Glomerular endothelial cell (primary cell): Measurements from ENCODE around the gene RNF43. TPM values are rescaled to one million over a fixed set of nuclear protein-coding genes. Genes with fewer than 3 reads are reported as not detected.

Source experiments
- DNase-seq: peaks from one replicate; pipeline ENCODE4 v3.0.0-alpha.2; 2011; ENCODE audit warnings: low read depth, low spot score; ENCODE audit errors: extremely low read depth
- total RNA-seq: library from RNA; depleted of rRNA; stranded (reverse); fragments of >200 nt; gene quantifications from 2 replicates; pipeline ENCODE4 v1.2.3, GENCODE V29; 2015

The RNF43 gene
- total RNA-seq, 1 donor from 2014 or later, result not detected

DNA sequence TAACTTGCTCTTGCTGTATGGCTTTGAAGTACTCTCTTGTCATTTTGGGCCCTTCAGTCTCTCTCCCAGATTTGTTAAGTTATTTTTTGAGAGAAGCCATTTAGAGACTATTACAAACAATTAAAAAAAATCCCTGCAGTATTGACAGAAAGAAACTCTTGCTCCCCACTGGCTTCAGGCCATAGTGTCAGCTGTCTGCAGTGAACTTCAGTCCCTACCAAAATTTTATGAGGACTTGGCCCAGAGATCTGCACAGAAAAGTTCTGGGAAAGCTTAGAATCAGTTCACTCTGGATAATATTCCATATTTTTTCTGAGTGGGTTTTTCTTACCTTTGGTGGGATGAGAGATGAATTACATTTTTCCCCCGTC lies 34.5 kb downstream of the RNF43 start:
- no peak for DNase-seq

DNA sequence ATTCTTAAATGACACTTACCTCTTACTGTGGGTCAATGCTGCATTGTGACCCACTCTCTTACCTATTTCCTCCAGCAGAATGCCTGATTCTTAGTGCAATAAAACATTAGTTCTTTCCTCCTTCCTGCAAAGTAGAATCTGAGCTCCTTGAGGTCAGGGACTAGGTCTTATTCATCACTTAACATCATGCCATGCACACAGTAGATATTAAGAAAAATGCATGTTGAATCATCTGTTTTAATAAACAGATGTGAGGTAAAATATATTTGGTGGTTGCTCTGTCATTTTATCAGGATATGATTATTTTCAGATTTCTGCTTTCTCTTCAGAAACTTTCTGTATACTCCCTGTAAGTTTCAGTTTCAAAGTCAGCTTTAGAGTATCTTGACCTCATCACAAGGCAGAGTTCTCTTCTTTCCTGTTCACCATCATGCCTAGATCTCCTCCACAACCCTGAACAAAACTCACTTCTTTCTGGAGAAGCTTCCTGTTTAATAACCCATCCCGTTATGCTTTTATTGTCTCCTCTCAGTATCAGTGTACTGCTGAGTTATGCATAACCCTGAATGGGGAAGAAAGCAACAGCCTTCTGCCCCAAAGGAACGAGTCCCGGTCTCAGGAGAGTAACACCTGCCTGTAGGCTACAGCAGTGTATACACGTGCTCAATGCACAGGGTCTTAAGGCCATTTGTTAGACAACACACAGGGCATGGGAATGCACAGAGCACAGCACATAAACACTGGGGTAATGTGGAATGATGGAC lies 35.0 kb downstream of the RNF43 start:
- DNase-seq, result no peak

DNA sequence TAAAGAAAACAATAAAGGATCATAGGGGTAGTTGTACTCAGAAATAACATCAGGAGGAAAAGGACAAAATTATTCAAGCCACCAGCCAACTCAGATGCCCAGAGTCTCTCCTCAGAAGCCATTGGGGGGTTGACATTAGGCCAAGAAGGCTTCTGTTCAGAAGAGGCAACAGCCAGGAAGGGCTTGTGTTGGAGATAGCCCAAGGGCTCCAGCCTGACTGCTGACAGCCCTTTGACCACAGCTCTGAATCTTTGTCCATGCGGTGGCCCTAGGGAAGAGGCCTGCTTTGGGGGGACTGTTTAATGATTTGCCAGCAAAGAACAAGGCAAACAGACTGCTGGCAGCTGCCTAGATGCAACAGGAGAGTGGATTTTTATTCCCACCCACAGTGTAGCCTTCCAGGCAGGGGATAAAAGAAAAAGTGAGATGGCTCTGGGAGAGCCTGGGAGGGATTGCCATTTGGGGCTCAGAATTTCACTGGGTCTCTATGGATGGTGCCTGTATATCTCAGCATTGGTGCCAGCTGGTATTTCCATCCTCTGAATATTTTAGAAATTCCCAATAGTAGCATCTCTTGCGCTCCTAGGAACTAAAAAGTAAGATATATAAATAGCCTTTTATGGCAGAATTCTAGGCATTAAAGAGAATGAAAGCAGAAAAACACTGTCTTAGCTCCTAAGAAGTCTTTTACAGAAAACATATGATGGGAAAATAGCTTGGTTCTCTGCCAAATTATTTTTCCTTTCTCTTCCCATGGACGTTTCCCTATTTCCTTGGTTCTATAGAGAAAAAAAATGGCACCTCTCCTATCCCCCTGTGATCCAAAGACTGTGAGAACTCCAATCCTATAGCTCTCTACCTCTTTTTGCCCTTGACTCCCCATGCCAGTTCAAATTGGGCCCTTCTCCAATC lies 36.0 kb downstream of the RNF43 start:
- no peak for DNase-seq

DNA sequence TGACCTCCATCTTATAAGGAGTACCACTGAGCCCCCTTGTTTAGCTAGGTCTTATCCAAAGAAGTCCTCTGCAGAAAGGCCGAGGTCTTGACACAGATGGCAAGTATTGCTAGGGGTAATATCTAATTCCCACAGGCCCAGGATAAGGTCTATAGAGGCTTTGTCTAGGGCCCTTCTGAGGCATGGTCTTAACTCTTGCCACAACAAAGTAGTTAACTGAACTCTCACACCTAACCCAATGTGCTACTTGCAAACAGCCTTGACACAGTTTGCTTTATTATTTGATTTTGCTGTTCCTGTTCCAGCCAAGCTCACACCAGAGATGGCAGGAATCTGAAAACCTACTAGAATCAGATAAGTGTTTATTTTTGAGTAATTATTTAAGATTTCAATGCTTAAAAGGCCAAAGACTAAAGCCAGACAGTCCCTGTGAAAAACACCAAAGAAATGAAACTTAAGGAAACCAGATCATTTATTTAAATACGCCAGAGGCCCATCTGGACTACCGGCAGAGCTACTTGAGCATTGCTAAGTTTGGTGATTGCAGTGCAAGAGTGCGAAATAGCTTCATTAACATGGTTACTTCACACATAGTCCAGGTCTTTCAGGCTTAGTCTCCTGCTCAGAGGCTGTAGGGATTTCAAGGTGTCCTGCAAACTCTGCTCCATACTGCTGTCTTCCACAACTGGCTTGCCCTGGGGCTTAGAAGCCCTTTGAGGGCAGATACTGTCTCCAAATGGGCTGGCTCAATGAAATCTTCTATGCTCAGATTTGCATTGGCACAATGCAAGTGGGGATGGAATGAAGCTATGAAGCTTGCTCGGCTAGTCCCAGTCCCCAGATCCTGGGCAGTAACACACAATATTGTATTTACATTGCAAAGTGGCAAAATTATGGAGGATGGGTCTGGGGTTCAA lies 36.9 kb downstream of the RNF43 start:
- DNase-seq, result no peak

DNA sequence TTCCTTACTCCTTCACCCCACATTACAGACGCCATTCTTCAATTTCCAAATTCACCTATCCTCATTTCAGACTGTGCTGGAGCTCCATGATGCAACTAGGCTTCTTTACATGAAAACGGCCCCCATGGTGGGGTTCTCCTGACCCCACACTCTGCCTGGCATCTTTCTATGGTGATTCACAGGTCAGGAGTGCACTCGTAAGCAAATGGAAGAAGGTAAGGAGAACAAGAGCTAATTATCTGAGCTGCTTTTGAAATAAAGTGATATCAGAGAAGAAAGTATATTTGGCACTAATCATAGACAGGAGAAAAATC lies 37.9 kb downstream of the RNF43 start:
- no peak for DNase-seq

DNA sequence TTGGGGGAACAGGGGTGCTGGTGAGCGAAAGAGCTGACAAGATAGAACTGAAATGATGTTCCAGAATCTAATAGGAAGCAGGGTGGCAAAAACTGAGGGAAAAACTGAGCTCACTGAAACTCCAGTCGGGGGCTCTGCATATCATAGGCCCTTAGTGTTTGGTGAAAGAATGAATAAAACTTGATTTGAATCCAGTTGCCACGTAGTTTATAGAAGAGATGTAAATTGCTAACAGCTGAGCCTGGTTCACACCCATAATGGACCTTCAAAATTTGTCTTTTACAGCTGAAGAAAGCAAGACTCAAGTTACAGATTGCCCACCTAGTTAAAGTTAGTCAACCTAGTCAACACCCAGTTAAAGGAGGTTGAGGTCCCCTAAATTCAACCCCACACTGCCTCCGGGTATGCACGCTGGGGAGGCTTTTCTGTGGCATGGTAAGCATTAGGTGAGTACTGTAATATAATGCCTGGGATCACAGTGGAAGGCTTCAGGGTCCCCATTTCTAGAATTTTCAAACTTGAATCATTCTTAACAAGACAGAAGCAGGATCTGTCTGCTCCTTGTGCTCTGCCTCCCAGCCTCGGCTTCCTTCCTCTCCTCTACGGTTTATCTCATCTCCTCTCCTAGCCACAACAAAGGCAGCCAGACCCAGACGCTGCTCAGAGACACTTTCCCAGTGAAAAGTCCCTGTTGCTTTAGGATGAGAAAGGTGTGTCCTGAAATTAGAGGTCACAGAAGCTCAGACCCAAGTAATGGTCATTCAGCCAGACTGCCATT lies 38.4 kb downstream of the RNF43 start:
- no peak for DNase-seq

DNA sequence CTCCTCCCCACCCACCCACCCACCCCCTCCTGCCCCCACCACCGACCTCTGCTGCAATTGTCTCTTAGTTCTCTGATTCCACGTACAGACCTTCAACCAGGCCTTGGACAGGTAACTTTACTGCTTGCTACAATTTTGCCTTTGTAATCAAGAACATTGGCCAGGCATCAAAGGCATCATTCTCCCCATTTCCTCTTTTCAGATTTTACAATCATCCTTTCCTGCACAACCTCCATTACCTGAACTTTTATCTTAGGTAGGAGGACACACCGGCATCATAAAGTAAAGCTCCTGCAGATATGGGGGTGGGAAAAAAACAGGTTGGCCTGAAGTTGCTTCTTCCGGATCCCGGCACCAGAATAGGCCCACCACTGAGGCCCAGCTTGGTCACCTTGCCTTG lies 39.7 kb downstream of the RNF43 start:
- no peak for DNase-seq

DNA sequence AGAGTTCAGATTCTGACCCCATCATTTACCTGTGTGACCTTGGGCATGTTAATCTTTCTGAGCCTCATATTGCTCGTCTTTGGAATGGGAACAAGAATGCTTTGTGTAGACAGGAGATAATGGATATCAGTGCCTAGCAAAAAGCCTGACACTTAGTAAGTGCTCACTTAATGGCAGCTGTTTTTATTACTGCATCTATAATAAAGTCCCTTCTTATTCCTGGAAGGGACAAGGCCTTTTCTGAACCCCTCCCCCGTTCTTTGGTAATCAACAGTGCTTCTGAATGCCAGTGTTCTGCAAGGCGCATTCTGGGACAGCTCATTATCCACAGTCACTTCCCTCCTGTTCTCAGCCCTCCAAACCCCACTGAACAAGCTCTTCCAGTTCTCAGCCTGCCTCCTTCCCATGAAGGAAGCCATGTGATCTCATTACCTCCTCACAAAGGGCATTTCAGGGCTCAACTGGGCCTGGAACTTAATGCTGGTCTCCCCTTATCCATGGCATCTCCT lies 40.2 kb downstream of the RNF43 start:
- no peak for DNase-seq

DNA sequence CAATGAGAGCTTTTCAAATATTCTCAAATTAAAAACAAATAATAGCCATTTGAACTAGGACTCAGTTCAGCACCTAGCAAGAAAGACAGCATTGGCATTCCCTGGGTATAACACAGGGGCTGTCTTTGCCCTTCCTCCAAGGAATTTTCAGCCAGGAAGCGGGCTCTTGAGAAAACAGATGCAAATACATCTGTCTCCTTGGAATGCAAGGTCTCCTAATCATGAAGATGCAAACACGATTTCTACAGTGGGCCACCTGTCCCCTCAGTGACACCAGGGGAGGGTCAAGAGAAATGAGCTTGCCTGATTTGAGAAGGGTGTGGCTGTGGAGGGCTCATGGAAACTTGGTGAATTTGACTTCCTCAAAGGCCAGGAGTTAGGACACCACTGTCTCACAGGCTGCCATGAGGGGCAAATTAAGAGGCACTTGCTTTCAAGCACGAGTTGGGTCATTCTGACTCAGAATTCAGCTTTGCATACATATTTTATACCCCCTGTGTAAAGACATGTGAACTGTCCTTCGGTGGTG lies 40.8 kb downstream of the RNF43 start:
- DNase-seq, result no peak

DNA sequence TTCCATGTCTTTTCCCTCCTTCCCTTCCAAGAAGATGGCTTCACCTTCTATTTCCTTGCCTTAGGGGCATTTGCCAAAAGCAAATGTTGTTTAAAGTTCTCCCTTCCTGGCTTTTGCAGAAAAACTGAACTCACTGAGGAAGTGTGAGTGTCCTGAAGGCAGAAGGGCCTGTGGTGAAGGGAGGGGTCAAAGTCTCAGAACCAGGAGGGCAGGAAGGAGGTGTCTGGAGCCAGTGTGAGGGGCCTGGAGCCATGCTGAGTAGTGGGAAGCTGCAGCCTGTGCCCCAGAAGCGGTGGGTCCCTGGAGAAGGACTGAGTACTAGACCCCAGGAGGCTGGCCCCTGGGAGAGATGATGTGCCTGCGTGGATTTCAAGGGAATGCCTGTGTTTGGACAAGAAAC lies 41.5 kb downstream of the RNF43 start:
- DNase-seq, result no peak

DNA sequence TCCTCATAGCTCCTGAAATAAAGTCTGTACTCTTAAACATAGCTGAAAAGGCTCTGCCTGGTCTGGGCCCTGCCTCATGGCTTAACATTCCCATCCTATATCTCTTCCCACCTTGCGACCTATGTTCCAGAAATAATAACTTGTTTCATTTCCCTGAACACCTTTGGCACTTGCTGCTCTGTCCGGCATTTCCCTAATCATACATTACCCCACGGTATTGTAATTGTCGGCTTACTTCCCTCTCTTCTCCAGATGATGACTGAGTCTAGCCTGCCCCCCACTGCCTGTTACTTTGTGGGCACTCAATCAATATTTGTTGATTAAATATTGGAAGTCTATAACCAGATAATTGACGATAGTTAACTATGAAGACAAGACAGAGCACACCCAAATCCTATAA lies 42.1 kb downstream of the RNF43 start:
- DNase-seq, result no peak

DNA sequence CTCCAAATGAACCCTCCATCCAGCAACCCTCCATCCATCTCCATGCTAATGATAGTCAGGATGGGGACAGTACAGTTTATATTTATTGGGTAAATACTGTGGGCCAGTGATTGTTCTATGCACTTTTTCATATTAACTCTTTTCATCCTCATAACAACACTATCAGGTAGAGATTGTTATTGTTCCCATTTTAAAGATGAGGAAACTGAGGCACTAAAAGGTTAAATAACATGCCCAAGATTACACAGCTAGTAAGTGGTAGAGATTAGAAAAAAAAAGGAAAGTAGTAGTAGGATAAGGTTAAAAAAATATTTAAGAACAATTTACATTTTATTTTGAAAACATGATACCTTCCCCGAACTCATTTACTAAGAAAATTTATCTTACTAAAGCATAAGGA lies 43.4 kb downstream of the RNF43 start:
- no peak for DNase-seq

DNA sequence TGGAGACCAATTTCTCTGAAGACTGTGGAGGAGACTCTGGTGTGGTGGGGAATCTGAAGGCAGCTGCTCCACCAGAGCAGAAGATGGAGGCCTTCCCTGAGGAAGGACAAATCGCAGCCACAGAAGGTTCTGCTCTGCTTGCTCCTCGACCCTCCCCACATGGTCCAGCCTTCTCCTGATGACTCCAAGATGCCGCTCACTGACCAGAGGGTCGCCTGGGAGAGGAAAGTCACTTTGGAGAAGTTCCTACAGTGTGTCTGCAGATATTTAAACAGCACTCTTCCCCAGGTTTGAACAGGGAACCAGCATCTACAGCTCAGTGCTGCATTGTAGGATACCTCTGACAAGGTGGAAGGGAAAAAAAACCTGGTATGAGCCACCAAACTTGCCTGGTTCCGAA lies 44.3 kb downstream of the RNF43 start:
- DNase-seq, result no peak

DNA sequence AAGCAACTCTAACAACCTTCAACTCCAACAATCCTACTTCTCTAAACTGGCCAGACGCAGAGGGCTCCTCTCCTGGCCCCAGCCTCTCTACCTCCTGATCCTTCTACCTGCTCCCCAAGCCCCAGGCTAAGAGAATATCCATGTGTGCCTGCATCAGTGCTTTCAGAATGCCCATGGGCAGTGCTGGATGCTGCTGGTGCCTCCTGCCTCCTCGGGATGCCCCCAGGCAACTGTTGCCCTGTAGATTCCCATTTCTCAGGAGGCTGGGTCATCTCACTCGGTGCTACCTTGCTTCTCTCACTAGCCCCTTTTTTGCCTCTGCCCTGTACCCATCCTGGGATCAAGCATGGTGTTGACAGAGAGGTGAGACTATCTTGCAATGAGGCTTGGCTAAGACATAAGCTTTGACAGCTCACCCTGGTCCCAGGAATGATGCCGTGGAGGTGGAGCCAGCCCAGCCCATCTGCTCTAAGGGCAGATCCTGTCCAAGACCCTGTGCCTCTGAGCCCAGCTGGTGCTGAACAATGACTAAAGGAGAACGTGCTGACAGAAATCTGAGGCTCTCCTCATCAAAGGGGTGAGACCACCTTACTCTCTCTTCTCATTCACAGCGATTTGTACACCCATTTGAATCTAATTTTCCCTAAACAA lies 45.9 kb downstream of the RNF43 start:
- no peak for DNase-seq

DNA sequence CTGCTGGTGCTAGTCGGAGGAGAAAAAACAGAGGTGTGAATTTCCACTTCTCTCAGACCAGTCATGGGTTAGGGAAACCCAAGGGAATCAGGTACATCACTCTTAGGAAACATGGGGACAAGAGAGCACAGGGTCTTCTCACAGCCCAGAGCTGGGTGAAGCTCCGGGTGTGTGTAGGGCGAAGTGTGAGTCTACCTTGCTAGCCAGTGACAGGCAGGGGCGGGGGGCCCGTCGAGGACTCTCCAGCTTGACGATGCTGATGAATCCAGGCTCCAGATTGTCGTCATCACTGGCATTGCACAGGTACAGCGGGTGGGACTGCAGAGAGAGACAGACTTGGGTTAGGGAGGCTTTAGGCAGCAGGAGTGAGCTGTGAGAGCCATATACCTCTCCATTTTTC lies 46.6 kb downstream of the RNF43 start:
- DNase-seq, result no peak

DNA sequence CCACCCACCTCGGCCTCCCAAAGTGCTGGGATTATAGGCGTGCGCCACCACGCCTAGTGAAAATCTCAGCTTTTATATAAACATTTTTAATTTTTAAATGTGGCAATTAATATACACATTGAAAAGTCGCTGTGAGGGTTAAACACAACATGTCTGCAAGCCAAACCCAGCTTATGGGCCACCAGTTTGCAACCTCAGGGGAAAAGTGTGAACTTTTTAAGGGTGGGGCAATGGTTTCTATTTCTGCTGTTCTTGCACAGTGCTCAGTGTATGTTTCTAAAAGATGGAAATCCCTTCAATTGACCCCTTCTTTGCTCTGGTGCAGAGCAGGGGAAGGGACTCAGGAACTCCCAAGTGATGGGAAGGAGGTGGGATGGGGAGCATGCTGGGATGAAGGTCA lies 47.0 kb downstream of the RNF43 start:
- no peak for DNase-seq

DNA sequence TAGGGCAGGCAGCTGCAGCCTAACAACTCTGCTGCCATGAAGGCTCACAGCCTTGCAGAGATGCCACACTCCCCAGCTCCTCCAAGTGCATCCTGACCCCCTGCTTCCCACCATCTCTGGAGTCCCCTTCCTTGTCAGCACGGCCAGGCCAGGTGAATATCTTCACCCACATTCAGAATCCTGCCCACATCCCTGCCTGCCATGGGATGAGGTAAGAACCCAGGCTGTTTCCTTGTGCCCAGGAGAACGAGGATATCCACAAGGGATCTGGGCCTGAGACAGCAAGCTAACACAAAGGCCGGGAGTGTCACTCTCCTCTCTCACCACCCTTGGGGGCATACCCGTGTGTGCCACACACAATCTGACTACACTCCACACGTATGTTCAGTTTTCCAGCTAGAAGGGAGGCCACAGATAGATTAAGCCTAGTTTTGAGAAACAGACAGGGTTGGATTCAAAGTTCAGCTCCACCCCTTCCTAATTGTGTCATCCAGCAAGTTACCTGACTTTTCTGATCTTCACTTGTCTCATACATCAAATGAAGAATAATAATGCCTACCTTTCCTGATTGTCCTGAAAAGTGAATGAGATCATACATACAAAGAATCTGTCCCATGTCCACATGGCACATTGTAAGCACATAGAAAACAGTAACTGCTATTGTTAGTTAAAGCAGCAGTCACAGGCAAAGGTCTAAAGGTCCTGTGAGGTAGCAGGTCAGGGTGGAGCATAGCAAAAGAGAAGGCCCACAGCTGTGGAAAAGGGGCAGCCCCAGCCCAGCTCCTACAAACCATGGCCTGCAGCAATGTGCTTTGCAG lies 47.9 kb downstream of the RNF43 start:
- no peak for DNase-seq

DNA sequence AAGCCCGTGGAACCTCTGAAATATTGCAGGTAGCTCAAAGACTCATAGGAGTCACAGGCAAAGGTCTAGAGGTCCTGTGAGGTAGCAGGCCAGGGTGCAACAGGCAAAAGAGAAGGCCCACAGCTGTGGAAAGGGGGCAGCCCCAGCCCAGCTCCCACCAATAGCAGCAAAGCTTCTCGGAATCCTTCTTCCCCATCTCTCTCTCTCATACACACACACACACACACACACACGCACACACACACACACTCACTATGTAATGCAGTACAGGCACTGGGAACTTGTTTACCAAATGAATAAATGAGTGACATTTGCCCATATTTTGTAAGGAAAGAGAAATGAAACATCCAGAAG lies 48.5 kb downstream of the RNF43 start:
- no peak for DNase-seq
